Mucosa of stomach (tissue), 1 donor: ENCODE results near the gene CBLB.

ENCODE experiments used
- H3K27me3 ChIP-seq: one replicate; pipeline ENCODE4 v1.7.0; 2013; ENCODE audit warnings: mild to moderate bottlenecking, low read length; ENCODE audit not compliant: control insufficient read depth, insufficient read depth
- H3K36me3 ChIP-seq: one replicate; pipeline ENCODE4 v1.7.0; 2013; ENCODE audit warnings: low read length; ENCODE audit not compliant: control insufficient read depth, insufficient read depth
- H3K4me1 ChIP-seq: one replicate; pipeline ENCODE4 v1.7.0; 2013; ENCODE audit warnings: mild to moderate bottlenecking, low read length; ENCODE audit not compliant: control insufficient read depth, insufficient read depth
- H3K4me3 ChIP-seq: one replicate; pipeline ENCODE4 v1.7.0; 2013; ENCODE audit warnings: low read length
- H3K9ac ChIP-seq: one replicate; pipeline ENCODE4 v1.7.0; 2013; ENCODE audit warnings: mild to moderate bottlenecking, low read length, moderate library complexity
- H3K9me3 ChIP-seq: one replicate; pipeline ENCODE4 v1.7.0; 2013; ENCODE audit warnings: mild to moderate bottlenecking, low read length, moderate library complexity; ENCODE audit not compliant: control insufficient read depth
- donor health status: Pancreatic carcinoma.

CBLB gene

GRCh38 chr3:105639131-105639530, 229.7 kb downstream of the CBLB start:
- Histone ChIP-seq H3K4me1 (no peaks in the 10 kb centered on the region), H3K36me3 (no peaks in the 10 kb centered on the region), H3K4me3 (no peak overlapping the region), H3K27me3 (no peaks in the 10 kb centered on the region), H3K9ac (no peak overlapping the region), H3K9me3 (no peaks in the 10 kb centered on the region)

- Histone ChIP-seq H3K4me3 (no peak overlapping the region), H3K9me3 (no peaks in the 10 kb centered on the region), H3K4me1 (no peaks in the 10 kb centered on the region), H3K27me3 (no peaks in the 10 kb centered on the region), H3K36me3 (no peaks in the 10 kb centered on the region), H3K9ac (no peak overlapping the region)
Observed at GRCh38 chr3:105634708-105635107, 234.1 kb downstream of the CBLB start.

- H3K4me3 ChIP-seq: no peak overlapping the region
- H3K4me1 ChIP-seq: no peaks in the 10 kb centered on the region
- H3K27me3 ChIP-seq: no peaks in the 10 kb centered on the region
- H3K9ac ChIP-seq: no peak overlapping the region
- H3K9me3 ChIP-seq: no peaks in the 10 kb centered on the region
- H3K36me3 ChIP-seq: no peaks in the 10 kb centered on the region
Observed at GRCh38 chr3:105629718-105630117, 239.1 kb downstream of the CBLB start.

- H3K9ac ChIP-seq: no peak overlapping the region
- no peaks in the 10 kb centered on the region for H3K27me3 ChIP-seq
- H3K9me3 ChIP-seq: no peaks in the 10 kb centered on the region
- H3K4me3 ChIP-seq: no peak overlapping the region
- H3K4me1 ChIP-seq: no peaks in the 10 kb centered on the region
- no peaks in the 10 kb centered on the region for H3K36me3 ChIP-seq
Observed at GRCh38 chr3:105626739-105627138, 242.1 kb downstream of the CBLB start.

- Histone ChIP-seq H3K27me3 (no peaks in the 10 kb centered on the region), H3K4me1 (no peaks in the 10 kb centered on the region), H3K36me3 (no peaks in the 10 kb centered on the region), H3K4me3 (no peak overlapping the region), H3K9ac (no peak overlapping the region), H3K9me3 (no peaks in the 10 kb centered on the region)
Observed at GRCh38 chr3:105622169-105622568, 246.6 kb downstream of the CBLB start.

- H3K9ac ChIP-seq: no peak overlapping the region
- no peaks in the 10 kb centered on the region for H3K4me1 ChIP-seq
- H3K4me3 ChIP-seq: no peak overlapping the region
- no peaks in the 10 kb centered on the region for H3K27me3 ChIP-seq
- no peaks in the 10 kb centered on the region for H3K36me3 ChIP-seq
- no peaks in the 10 kb centered on the region for H3K9me3 ChIP-seq
Observed at GRCh38 chr3:105620236-105620635, 248.6 kb downstream of the CBLB start.

GRCh38 chr3:105619651-105620050, 249.2 kb downstream of the CBLB start:
- no peaks in the 10 kb centered on the region for H3K36me3 ChIP-seq
- H3K4me3 ChIP-seq: no peak overlapping the region
- H3K9ac ChIP-seq: no peak overlapping the region
- H3K4me1 ChIP-seq: no peaks in the 10 kb centered on the region
- H3K27me3 ChIP-seq: no peaks in the 10 kb centered on the region
- no peaks in the 10 kb centered on the region for H3K9me3 ChIP-seq

- no peak overlapping the region for H3K9ac ChIP-seq
- H3K4me3 ChIP-seq: no peak overlapping the region
- H3K4me1 ChIP-seq: no peaks in the 10 kb centered on the region
- H3K27me3 ChIP-seq: no peaks in the 10 kb centered on the region
- no peaks in the 10 kb centered on the region for H3K9me3 ChIP-seq
- H3K36me3 ChIP-seq: no peaks in the 10 kb centered on the region
Observed at GRCh38 chr3:105618556-105618955, 250.3 kb downstream of the CBLB start.

GRCh38 chr3:105616374-105617121, 252.3 kb downstream of the CBLB start:
- Histone ChIP-seq H3K4me1 (no peaks in the 10 kb centered on the region), H3K27me3 (no peaks in the 10 kb centered on the region), H3K9me3 (no peaks in the 10 kb centered on the region), H3K36me3 (no peaks in the 10 kb centered on the region), H3K9ac (no peak overlapping the region), H3K4me3 (no peak overlapping the region)

- no peaks in the 10 kb centered on the region for H3K36me3 ChIP-seq
- no peak overlapping the region for H3K9ac ChIP-seq
Observed at GRCh38 chr3:105615814-105616213, 253.0 kb downstream of the CBLB start.

GRCh38 chr3:105614288-105615030, 254.4 kb downstream of the CBLB start:
- no peak overlapping the region for H3K9ac ChIP-seq
- H3K27me3 ChIP-seq: no peaks in the 10 kb centered on the region
- H3K4me3 ChIP-seq: no peak overlapping the region
- H3K4me1 ChIP-seq: no peaks in the 10 kb centered on the region
- H3K36me3 ChIP-seq: no peaks in the 10 kb centered on the region
- no peaks in the 10 kb centered on the region for H3K9me3 ChIP-seq

More at GRCh38 chr3:105615814-105616213, 253.0 kb downstream of the CBLB start:
- Histone ChIP-seq H3K4me1 (no peaks in the 10 kb centered on the region), H3K4me3 (no peak overlapping the region), H3K9me3 (no peaks in the 10 kb centered on the region), H3K27me3 (no peaks in the 10 kb centered on the region)

GRCh38 chr3:105613120-105613519, 255.7 kb downstream of the CBLB start:
- H3K4me1 ChIP-seq: no peaks in the 10 kb centered on the region
- H3K36me3 ChIP-seq: no peaks in the 10 kb centered on the region
- no peaks in the 10 kb centered on the region for H3K9me3 ChIP-seq
- H3K9ac ChIP-seq: no peak overlapping the region
- H3K27me3 ChIP-seq: no peaks in the 10 kb centered on the region
- H3K4me3 ChIP-seq: no peak overlapping the region
